Activated B cell treated with CpG ODN at 0.5 μM for 24 hours (primary cell): ENCODE results near the gene ZNF439. TPM values are rescaled to one million over a fixed set of nuclear protein-coding genes. Genes with fewer than 3 reads are reported as not detected.
"Not testable (repeated sequence)": the region's sequence is repeated elsewhere in the genome, so short reads cannot be mapped to it uniquely, and the experiment has no call there.

ENCODE experiments used
- ATAC-seq: fragments of 200-7000 bp; cut with Tn5 transposase; one replicate; pipeline ENCODE4 v1.10.0; 2021; ENCODE audit warnings: low read depth, mild to moderate bottlenecking, moderate library complexity
- CTCF ChIA-PET: fragments of 350-600 bp; sonication (Branson Sonifier 250); formaldehyde crosslinking; loops from one replicate; lab custom pipeline; 2021; ENCODE audit warnings: antibody characterized with exemption; lab: Charles Lee
- POLR2A ChIA-PET: fragments of 350-600 bp; sonication (Branson Sonifier 250); formaldehyde crosslinking; loops from one replicate; lab custom pipeline; 2021; ENCODE audit warnings: antibody characterized with exemption; lab: Charles Lee
- DNase-seq: peaks from one replicate; pipeline ENCODE4 v3.0.0; 2022
- H3K27ac Mint-ChIP-seq: one replicate; pipeline ENCODE4 v1.8.0; 2020; ENCODE audit warnings: mixed read lengths
- H3K27me3 Mint-ChIP-seq: one replicate; pipeline ENCODE4 v1.8.0; 2021; ENCODE audit warnings: mixed read lengths
- H3K36me3 Mint-ChIP-seq: one replicate; pipeline ENCODE4 v1.8.0; 2021; ENCODE audit warnings: low read depth, mixed read lengths
- H3K4me1 Mint-ChIP-seq: one replicate; pipeline ENCODE4 v1.8.0; 2021; ENCODE audit warnings: mixed read lengths
- H3K4me3 Mint-ChIP-seq: one replicate; pipeline ENCODE4 v1.8.0; 2020; ENCODE audit warnings: mild to moderate bottlenecking, mixed read lengths
- H3K9me3 Mint-ChIP-seq: one replicate; pipeline ENCODE4 v1.8.0; 2020; ENCODE audit warnings: mixed read lengths
- intact Hi-C: fragments of 100-400 bp; cut with micrococcal nuclease; formaldehyde crosslinking; loops from one replicate; pipeline ENCODE4 v1.15.1; 2024
- total RNA-seq: library from RNA; stranded (reverse); gene quantifications from 2 replicates; pipeline ENCODE4 v1.2.3, GENCODE V29; 2022
- TF ChIP-seq, protein P1 (sequence below): fragments of 200-600 bp; IDR thresholded peaks from one replicate; pipeline ENCODE4 v1.8.0; 2022; ENCODE audit warnings: antibody characterized with exemption, mild to moderate bottlenecking

ZNF439 gene
- total RNA-seq, 1 donor from 2014 or later = 22.8 TPM

DNA sequence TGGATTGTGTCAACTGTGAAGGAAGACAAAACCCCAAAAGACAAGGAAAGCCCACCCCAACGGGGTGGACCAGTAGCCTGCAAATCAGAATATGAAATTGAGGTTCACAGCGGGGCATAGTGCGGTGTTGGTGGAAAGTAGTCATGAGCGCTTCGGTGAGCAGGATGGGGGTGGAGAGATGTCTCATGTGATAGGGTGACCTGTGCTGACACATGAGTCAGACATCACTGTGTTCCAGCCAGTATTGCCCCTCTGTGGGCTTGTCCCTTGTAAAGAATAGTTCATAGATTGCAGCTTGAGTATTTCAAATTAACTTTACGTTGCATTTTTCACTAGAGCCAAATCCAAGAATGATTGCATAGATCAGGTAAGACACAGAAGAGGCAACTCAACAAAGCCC is 46.3 kb downstream of the ZNF439 start:
- H3K36me3 Mint-ChIP-seq = no peaks in the 10 kb centered on the region
- DNase-seq (no peak), ATAC-seq (no peak)
- TF ChIP-seq, protein P1, sequence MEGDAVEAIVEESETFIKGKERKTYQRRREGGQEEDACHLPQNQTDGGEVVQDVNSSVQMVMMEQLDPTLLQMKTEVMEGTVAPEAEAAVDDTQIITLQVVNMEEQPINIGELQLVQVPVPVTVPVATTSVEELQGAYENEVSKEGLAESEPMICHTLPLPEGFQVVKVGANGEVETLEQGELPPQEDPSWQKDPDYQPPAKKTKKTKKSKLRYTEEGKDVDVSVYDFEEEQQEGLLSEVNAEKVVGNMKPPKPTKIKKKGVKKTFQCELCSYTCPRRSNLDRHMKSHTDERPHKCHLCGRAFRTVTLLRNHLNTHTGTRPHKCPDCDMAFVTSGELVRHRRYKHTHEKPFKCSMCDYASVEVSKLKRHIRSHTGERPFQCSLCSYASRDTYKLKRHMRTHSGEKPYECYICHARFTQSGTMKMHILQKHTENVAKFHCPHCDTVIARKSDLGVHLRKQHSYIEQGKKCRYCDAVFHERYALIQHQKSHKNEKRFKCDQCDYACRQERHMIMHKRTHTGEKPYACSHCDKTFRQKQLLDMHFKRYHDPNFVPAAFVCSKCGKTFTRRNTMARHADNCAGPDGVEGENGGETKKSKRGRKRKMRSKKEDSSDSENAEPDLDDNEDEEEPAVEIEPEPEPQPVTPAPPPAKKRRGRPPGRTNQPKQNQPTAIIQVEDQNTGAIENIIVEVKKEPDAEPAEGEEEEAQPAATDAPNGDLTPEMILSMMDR = no peak
- no peaks in the 10 kb centered on the region for H3K27me3 Mint-ChIP-seq
- no peaks in the 10 kb centered on the region for H3K4me1 Mint-ChIP-seq
- CTCF ChIA-PET = no interaction called here
- no peaks in the 10 kb centered on the region for H3K9me3 Mint-ChIP-seq
- intact Hi-C loops = no loop called here
- H3K4me3 Mint-ChIP-seq = no peak overlapping the region
- POLR2A ChIA-PET = no interaction called here
- no peak overlapping the region for H3K27ac Mint-ChIP-seq

DNA sequence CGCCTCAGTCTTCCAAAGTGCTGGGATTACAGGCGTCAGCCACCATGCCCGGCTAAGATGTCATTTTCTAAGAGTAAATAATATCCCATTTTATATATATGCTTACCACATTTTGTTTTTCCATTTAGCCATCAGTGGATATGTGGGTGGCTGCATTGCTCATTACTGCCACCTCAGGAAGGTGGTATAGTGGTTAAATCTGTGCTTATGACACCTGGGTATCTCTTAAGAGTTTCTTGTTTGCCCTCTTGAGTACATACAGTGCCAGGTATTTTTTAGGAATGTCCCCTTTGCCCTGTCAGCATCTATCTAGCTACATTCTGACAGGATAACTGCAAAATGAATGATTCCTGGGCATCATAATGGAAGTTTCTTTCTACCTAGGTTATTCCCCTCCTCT is 53.7 kb downstream of the ZNF439 start:
- Mint-ChIP-seq H3K9me3 (peaks cover 15% of the 10 kb centered on the region), H3K4me1 (no peaks in the 10 kb centered on the region), H3K27me3 (no peaks in the 10 kb centered on the region), H3K36me3 (peaks cover 25% of the 10 kb centered on the region), H3K4me3 (no peak overlapping the region), H3K27ac (no peak overlapping the region)
- TF ChIP-seq, protein P1 = no peak
- POLR2A ChIA-PET = no interaction called here
- no peak for ATAC-seq
- CTCF ChIA-PET = no interaction called here
- intact Hi-C loops = no loop called here
- no peak for DNase-seq

DNA sequence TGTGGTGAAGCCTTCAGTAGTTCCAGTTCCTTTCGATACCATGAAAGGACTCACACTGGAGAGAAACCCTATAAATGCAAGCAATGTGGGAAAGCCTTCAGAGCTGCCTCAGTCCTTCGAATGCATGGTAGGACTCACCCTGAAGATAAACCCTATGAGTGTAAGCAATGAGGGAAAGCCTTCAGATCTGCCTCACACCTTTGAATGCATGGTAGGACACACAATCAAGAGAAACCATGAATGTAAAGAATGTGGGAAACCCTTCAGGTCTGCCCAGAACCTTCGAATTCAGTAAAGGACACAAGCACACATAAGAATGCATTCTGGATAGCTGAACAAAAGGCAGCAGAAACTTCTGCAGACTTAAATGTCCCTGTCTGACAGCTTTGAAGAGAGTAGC is 57.4 kb downstream of the ZNF439 start:
- H3K36me3 Mint-ChIP-seq = peaks cover 25% of the 10 kb centered on the region
- H3K4me1 Mint-ChIP-seq = no peaks in the 10 kb centered on the region
- no peaks in the 10 kb centered on the region for H3K27me3 Mint-ChIP-seq
- POLR2A ChIA-PET = no interaction called here
- no peak for ATAC-seq
- H3K27ac Mint-ChIP-seq = no peak overlapping the region
- no peak for DNase-seq
- peaks cover 17% of the 10 kb centered on the region for H3K9me3 Mint-ChIP-seq
- intact Hi-C loops = no loop called here
- CTCF ChIA-PET = interaction anchor here (0.7 kb wide), 1 partner anchor 18 kb away, joined by 3 read pairs; no protein-coding TSS in a partner anchor
- no peak overlapping the region for H3K4me3 Mint-ChIP-seq
- TF ChIP-seq, protein P1 = no peak

- ATAC-seq, intact Hi-C loops, H3K4me1 Mint-ChIP-seq, POLR2A ChIA-PET, H3K36me3 Mint-ChIP-seq, DNase-seq, H3K27ac Mint-ChIP-seq, H3K27me3 Mint-ChIP-seq, CTCF ChIA-PET, H3K4me3 Mint-ChIP-seq: not testable (repeated sequence)
- H3K9me3 Mint-ChIP-seq = peaks cover 12% of the 10 kb centered on the region
Measured at GRCh38 chr19:11911937-11912336, 63.4 kb downstream of the ZNF439 start.

GRCh38 chr19:11914417-11915051 is 66.0 kb downstream of the ZNF439 start:
- CTCF ChIA-PET, H3K9me3 Mint-ChIP-seq, H3K27ac Mint-ChIP-seq, H3K36me3 Mint-ChIP-seq, H3K4me3 Mint-ChIP-seq, DNase-seq, H3K27me3 Mint-ChIP-seq, intact Hi-C loops, ATAC-seq, H3K4me1 Mint-ChIP-seq: not testable (repeated sequence)
- POLR2A ChIA-PET = interaction anchor here (1.1 kb wide), 1 partner anchor 10 kb away, joined by 3 read pairs; no protein-coding TSS in a partner anchor

Other genes with a start within 250 kb of the ZNF439 start
- 2.6 and 3.0 TPM in 2 replicates for gene ZNF823, start 109.8 kb upstream of the ZNF439 start, total RNA-seq
- 23.3 and 23.9 TPM in 2 replicates for gene ZNF441, start 81.7 kb upstream of the ZNF439 start, total RNA-seq
- 1.4 and 1.7 TPM in 2 replicates for gene ZNF491, start 50.2 kb upstream of the ZNF439 start, total RNA-seq
- 17.7 and 18.5 TPM in 2 replicates for gene ZNF440, start 34.5 kb upstream of the ZNF439 start, total RNA-seq
- gene ZNF69, start 39.1 kb downstream of the ZNF439 start, total RNA-seq = 2.1 and 2.3 TPM in 2 replicates
- gene ZNF700, start 76.4 kb downstream of the ZNF439 start, total RNA-seq = 24.5 and 33.1 TPM in 2 replicates
- 9.8 and 10.0 TPM in 2 replicates for gene ZNF763, start 116.3 kb downstream of the ZNF439 start, total RNA-seq
- 6.9 and 8.6 TPM in 2 replicates for gene ZNF433, start 187.0 kb downstream of the ZNF439 start, total RNA-seq
- gene ZNF878, start 204.2 kb downstream of the ZNF439 start, total RNA-seq = 1.2 and 1.6 TPM in 2 replicates
- 24.8 and 27.7 TPM in 2 replicates for gene ZNF844, start 216.0 kb downstream of the ZNF439 start, total RNA-seq